ENCODE results near the gene TMIGD2.

GRCh38 chr19:4257025-4257424, 45.2 kb downstream of the TMIGD2 start:
- TF ChIP-seq CTCF (conservative IDR thresholded peaks at IDR 0.05 in 1 of 2, IDR thresholded peaks at IDR 0.05 in 1 of 2; ENCODE audit: extremely low read depth in 1 of 2, insufficient read depth in 1 of 2, low read depth in 1 of 2, low read length in 2 of 2) (no peak), EZH2 (IDR thresholded peaks at IDR 0.05; ENCODE audit: borderline replicate concordance, low read length) (no peak)
